ENCODE results near the gene ANKS1A. TPM values are rescaled to one million over a fixed set of nuclear protein-coding genes. Genes with fewer than 3 reads are reported as not detected.

The ANKS1A gene
- total and polyA plus RNA-seq, 2 experiments from 2014 or later = 12.1 to 31.9 TPM

GRCh38 chr6:34860776-34861175, 28.3 kb upstream of the ANKS1A start (continued):
- TF ChIP-seq, protein P1, sequence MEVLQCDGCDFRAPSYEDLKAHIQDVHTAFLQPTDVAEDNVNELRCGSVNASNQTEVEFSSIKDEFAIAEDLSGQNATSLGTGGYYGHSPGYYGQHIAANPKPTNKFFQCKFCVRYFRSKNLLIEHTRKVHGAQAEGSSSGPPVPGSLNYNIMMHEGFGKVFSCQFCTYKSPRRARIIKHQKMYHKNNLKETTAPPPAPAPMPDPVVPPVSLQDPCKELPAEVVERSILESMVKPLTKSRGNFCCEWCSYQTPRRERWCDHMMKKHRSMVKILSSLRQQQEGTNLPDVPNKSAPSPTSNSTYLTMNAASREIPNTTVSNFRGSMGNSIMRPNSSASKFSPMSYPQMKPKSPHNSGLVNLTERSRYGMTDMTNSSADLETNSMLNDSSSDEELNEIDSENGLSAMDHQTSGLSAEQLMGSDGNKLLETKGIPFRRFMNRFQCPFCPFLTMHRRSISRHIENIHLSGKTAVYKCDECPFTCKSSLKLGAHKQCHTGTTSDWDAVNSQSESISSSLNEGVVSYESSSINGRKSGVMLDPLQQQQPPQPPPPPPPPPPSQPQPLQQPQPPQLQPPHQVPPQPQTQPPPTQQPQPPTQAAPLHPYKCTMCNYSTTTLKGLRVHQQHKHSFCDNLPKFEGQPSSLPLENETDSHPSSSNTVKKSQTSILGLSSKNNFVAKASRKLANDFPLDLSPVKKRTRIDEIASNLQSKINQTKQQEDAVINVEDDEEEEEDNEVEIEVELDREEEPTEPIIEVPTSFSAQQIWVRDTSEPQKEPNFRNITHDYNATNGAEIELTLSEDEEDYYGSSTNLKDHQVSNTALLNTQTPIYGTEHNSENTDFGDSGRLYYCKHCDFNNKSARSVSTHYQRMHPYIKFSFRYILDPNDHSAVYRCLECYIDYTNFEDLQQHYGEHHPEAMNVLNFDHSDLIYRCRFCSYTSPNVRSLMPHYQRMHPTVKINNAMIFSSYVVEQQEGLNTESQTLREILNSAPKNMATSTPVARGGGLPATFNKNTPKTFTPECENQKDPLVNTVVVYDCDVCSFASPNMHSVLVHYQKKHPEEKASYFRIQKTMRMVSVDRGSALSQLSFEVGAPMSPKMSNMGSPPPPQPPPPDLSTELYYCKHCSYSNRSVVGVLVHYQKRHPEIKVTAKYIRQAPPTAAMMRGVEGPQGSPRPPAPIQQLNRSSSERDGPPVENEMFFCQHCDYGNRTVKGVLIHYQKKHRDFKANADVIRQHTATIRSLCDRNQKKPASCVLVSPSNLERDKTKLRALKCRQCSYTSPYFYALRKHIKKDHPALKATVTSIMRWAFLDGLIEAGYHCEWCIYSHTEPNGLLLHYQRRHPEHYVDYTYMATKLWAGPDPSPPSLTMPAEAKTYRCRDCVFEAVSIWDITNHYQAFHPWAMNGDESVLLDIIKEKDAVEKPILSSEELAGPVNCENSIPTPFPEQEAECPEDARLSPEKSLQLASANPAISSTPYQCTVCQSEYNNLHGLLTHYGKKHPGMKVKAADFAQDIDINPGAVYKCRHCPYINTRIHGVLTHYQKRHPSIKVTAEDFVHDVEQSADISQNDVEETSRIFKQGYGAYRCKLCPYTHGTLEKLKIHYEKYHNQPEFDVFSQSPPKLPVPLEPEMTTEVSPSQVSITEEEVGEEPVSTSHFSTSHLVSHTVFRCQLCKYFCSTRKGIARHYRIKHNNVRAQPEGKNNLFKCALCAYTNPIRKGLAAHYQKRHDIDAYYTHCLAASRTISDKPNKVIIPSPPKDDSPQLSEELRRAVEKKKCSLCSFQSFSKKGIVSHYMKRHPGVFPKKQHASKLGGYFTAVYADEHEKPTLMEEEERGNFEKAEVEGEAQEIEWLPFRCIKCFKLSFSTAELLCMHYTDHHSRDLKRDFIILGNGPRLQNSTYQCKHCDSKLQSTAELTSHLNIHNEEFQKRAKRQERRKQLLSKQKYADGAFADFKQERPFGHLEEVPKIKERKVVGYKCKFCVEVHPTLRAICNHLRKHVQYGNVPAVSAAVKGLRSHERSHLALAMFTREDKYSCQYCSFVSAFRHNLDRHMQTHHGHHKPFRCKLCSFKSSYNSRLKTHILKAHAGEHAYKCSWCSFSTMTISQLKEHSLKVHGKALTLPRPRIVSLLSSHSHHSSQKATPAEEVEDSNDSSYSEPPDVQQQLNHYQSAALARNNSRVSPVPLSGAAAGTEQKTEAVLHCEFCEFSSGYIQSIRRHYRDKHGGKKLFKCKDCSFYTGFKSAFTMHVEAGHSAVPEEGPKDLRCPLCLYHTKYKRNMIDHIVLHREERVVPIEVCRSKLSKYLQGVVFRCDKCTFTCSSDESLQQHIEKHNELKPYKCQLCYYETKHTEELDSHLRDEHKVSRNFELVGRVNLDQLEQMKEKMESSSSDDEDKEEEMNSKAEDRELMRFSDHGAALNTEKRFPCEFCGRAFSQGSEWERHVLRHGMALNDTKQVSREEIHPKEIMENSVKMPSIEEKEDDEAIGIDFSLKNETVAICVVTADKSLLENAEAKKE (CRISPR knock-in tag; IDR thresholded peaks at IDR 0.05) = no peak
- TF ChIP-seq POLR2AphosphoS5 (IDR thresholded peaks at IDR 0.05; ENCODE audit: low read depth) (no peak), NANOG (IDR thresholded peaks at IDR 0.05; ENCODE audit: borderline replicate concordance) (no peak), ETS1 (IDR thresholded peaks at IDR 0.05) (no peak), EZH2phosphoT487 (IDR thresholded peaks at IDR 0.05; ENCODE audit: unreplicated experiment) (no peak), JUNB (IDR thresholded peaks at IDR 0.05; ENCODE audit: unreplicated experiment) (no peak), REST (IDR thresholded peaks at IDR 0.05; ENCODE audit: unreplicated experiment) (no peak)

Data from GM23338 (cell line).